PFSK-1 (cell line): ENCODE results near the gene SPAST.

Experiments used
- FOXP2 ChIP-seq: optimal IDR thresholded peaks from 2 replicates; pipeline ENCODE3; 2011; ENCODE audit warnings: borderline replicate concordance, control low read depth, inconsistent platforms; ENCODE audit not compliant: insufficient read depth; ENCODE audit errors: extremely low read length, extremely low read depth
- POLR2AphosphoS5 ChIP-seq: IDR thresholded peaks from 2 replicates; pipeline ENCODE4 v1.6.1; 2012; ENCODE audit warnings: low read depth, mild to moderate bottlenecking, control low read depth, low read length, moderate library complexity
- SIN3A ChIP-seq: IDR thresholded peaks from 2 replicates; pipeline ENCODE4 v1.6.1; 2012; ENCODE audit warnings: mild to moderate bottlenecking, low read length, moderate library complexity, borderline replicate concordance; ENCODE audit not compliant: insufficient read depth
- TAF1 ChIP-seq: IDR thresholded peaks from 2 replicates; pipeline ENCODE4 v1.6.1; 2012; ENCODE audit warnings: low read length, control low read depth, borderline replicate concordance; ENCODE audit not compliant: insufficient read depth
- TF ChIP-seq, protein P1 (sequence below), 2 experiments: IDR thresholded peaks; 2 replicates each; pipeline versions ENCODE4 v1.6.1 to v1.8.0; 2011 to 2012; ENCODE audit warnings: low read depth in 2 of 2, low read length in 2 of 2, control low read depth in 1 of 2, inconsistent platforms in 1 of 2, mild to moderate bottlenecking in 1 of 2, moderate library complexity in 1 of 2; ENCODE audit not compliant: insufficient read depth in 1 of 2

SPAST gene

DNA sequence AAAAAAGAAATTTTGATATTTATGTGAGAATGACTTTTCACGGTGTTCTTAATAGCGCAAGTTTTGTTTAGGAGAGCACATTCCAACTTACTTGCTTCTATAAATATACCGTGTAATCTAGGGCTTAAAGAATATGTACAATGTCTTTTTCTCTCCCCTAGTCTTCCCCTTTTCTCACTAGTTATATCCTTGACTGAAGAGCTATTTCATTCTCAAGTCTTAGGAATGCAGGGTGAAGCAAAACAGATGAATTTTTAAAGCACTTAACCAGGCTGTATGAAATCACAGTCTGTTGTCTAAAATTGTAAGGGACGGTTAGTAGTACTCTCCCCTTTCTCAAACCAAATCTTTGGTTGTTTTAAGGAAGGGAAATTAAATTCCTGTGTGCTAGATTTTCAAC is 72.7 kb downstream of the SPAST start:
- TF ChIP-seq FOXP2 (no peak), POLR2AphosphoS5 (no peak), SIN3A (no peak), TAF1 (no peak)
- TF ChIP-seq, protein P1, sequence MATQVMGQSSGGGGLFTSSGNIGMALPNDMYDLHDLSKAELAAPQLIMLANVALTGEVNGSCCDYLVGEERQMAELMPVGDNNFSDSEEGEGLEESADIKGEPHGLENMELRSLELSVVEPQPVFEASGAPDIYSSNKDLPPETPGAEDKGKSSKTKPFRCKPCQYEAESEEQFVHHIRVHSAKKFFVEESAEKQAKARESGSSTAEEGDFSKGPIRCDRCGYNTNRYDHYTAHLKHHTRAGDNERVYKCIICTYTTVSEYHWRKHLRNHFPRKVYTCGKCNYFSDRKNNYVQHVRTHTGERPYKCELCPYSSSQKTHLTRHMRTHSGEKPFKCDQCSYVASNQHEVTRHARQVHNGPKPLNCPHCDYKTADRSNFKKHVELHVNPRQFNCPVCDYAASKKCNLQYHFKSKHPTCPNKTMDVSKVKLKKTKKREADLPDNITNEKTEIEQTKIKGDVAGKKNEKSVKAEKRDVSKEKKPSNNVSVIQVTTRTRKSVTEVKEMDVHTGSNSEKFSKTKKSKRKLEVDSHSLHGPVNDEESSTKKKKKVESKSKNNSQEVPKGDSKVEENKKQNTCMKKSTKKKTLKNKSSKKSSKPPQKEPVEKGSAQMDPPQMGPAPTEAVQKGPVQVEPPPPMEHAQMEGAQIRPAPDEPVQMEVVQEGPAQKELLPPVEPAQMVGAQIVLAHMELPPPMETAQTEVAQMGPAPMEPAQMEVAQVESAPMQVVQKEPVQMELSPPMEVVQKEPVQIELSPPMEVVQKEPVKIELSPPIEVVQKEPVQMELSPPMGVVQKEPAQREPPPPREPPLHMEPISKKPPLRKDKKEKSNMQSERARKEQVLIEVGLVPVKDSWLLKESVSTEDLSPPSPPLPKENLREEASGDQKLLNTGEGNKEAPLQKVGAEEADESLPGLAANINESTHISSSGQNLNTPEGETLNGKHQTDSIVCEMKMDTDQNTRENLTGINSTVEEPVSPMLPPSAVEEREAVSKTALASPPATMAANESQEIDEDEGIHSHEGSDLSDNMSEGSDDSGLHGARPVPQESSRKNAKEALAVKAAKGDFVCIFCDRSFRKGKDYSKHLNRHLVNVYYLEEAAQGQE (IDR thresholded peaks at IDR 0.05; ENCODE audit: insufficient read depth in 1 of 2, low read depth in 2 of 2, low read length in 2 of 2): no peak

DNA sequence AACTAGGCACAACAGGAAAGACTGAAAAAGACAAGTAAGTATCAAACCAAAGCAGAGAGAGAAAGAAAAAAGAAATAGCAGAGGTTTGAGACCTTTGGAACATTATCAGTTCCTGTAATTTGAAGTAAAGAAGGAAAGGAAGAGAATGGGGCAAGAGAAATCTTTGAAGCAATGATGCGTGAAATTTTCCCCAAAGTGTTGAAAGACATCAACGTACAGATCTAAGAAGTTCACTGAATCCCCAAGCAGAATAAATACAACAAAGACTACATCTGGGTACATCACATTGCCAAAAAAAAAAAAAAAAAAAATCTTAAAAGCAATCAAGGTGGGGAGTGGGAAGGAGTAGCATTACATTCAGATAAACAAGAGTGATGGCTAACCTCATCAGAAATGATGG is 96.3 kb downstream of the SPAST start:
- TF ChIP-seq FOXP2 (no peak), SIN3A (no peak), TAF1 (no peak), POLR2AphosphoS5 (no peak)
- TF ChIP-seq, protein P1 (IDR thresholded peaks at IDR 0.05; ENCODE audit: insufficient read depth in 1 of 2, low read depth in 2 of 2, low read length in 2 of 2): no peak

DNA sequence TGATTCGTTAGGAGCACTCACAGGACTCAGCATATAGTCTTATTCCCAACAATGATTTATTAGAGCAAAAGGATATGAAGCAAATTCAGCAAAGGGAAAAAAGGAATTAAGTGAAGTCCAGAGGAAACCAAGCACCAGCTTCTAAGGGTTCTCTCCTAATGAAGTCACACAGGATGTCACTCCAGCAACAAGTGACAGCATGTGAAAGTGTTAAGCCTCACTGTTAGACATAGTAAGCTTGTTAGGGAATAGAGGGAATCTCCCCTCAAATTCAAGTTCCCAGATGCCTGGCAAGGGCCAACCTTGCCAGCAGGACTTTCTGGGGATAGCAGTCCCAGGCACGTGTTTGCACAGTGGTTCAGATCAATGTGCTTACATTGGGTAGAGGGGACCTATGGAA is 97.9 kb downstream of the SPAST start:
- TF ChIP-seq, protein P1 (IDR thresholded peaks at IDR 0.05; ENCODE audit: insufficient read depth in 1 of 2, low read depth in 2 of 2, low read length in 2 of 2): no peak
- TF ChIP-seq TAF1 (no peak), FOXP2 (no peak), SIN3A (no peak), POLR2AphosphoS5 (no peak)

DNA sequence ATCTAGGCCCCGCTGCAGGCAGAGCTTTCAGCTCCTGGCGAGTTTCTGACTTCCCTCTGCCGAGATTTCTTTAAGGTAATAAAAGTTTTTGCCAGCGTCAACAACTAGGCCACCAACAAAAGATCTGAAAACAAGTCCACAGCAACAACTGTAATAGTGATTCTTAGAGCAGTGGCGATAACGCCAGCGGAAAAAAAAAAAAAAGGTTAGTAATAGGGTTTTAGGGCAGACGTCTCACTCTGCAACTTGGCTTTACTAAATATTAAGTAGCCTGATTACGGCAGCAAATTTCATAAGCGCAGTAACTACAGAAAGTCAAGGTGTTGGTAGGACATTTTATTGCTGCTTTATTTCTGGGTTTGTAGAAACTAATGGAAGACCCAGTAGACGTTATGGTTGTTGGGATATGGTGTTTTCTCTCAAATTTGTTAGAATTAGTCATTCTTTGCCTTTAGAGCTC is 102.8 kb downstream of the SPAST start:
- TF ChIP-seq, protein P1 (IDR thresholded peaks at IDR 0.05; ENCODE audit: insufficient read depth in 1 of 2, low read depth in 2 of 2, low read length in 2 of 2): no peak
- TF ChIP-seq SIN3A (no peak), FOXP2 (no peak), TAF1 (no peak), POLR2AphosphoS5 (no peak)

DNA sequence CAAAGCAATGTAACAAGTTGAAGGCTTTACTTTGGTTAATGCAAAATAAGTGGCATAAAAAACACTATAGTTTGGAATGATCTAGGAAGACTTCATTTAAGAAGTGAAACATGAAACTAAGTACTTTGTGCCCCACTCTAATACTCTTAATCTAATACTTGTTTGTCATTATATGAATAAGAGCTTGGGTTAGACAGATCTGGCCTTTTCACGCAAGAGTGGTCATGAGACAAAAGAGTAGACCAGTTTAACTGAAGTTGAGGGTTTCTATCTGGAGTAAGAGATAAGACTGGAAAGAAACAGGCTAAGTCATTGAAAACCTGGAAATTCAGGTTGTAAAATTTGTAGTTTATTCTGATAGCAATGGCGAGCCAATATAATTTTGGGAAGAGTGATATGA is 105.2 kb downstream of the SPAST start:
- TF ChIP-seq POLR2AphosphoS5: no peak
- TF ChIP-seq TAF1: no peak
- TF ChIP-seq FOXP2: no peak
- TF ChIP-seq SIN3A: no peak
- TF ChIP-seq, protein P1 (IDR thresholded peaks at IDR 0.05; ENCODE audit: insufficient read depth in 1 of 2, low read depth in 2 of 2, low read length in 2 of 2): no peak
